ENCODE data around the gene ELF1. TPM values are rescaled to one million over a fixed set of nuclear protein-coding genes. Genes with fewer than 3 reads are reported as not detected.

The ELF1 gene
- total and polyA plus RNA-seq, 2 experiments from 2014 or later: 7.0 to 12.7 TPM

DNA sequence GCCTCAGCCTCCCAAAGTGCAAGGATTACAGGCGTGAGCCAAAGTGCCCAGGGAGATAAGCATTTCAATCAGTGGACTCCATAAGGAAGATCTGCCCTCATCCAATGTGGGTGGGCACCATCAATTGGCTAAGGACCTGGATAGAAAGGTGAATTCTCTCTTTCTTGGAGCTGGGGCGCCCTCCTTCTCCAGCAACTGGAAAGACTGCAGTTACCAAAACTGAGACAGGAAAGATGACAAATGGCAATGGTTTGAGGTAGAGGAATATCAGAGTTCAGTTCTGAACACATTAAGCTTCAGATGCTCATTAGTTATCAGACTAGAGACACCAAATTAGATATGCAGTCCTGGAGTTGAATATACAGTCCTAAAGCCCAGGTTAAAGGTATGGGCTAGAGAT is 10.5 kb upstream of the ELF1 start (continued):
- TF ChIP-seq ZNF462 (CRISPR knock-in tag; IDR thresholded peaks at IDR 0.05) (no peak), JUNB (IDR thresholded peaks at IDR 0.05; ENCODE audit: unreplicated experiment) (no peak), EZH2phosphoT487 (IDR thresholded peaks at IDR 0.05; ENCODE audit: unreplicated experiment) (no peak), EZH2 (IDR thresholded peaks at IDR 0.05; ENCODE audit: low read depth, unreplicated experiment) (no peak)

DNA sequence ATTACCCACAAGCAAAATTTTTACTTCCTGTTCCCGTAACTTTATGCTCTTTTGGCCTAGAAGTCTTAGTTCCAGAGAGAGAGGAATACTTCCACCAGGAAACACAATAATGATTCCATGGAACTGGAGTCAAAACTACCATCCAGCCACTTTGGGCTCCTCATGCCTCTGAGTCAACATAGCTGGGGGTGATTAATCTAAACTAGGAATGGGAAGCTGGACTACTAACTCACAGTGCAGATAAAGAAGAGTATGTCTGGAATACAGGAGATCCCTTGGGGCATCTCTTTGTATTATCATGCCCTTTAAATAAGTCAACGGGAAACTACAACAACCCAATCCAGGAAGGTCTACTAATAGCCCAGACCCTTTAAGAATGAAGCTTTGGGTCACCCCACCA is 8.9 kb upstream of the ELF1 start:
- Mint-ChIP-seq H3K4me3 (no peak overlapping the region), H3K36me3 (ENCODE audit: low read depth) (no peaks in the 10 kb centered on the region), H3K9me3 (no peaks in the 10 kb centered on the region), H3K4me1 (no peaks in the 10 kb centered on the region), H3K27ac (no peak overlapping the region), H3K27me3 (ENCODE audit: insufficient read depth, low read depth, poor library complexity) (no peaks in the 10 kb centered on the region)
- Histone ChIP-seq H3K4me1 (ENCODE audit: insufficient read depth) (no peaks in the 10 kb centered on the region), H2AFZ (no peak overlapping the region), H3K4me2 (no peak overlapping the region), H3K9me2 (ENCODE audit: insufficient read depth) (no peaks in the 10 kb centered on the region), H4K20me1 (replicated peaks; ENCODE audit: insufficient read depth) (no peaks in the 10 kb centered on the region), H3K36me3 (ENCODE audit: insufficient read depth) (no peaks in the 10 kb centered on the region), H3K27ac (ENCODE audit: low read depth) (no peak overlapping the region), H3F3A (replicated peaks; ENCODE audit: low read depth) (no peaks in the 10 kb centered on the region), H3K4me3 (no peak overlapping the region), H3K27me3 (ENCODE audit: insufficient read depth) (no peaks in the 10 kb centered on the region), H3K79me2 (replicated peaks; ENCODE audit: insufficient read depth) (no peaks in the 10 kb centered on the region)
- no peak for TF ChIP-seq ZNF462 (CRISPR knock-in tag; IDR thresholded peaks at IDR 0.05)
- TF ChIP-seq, protein P1, sequence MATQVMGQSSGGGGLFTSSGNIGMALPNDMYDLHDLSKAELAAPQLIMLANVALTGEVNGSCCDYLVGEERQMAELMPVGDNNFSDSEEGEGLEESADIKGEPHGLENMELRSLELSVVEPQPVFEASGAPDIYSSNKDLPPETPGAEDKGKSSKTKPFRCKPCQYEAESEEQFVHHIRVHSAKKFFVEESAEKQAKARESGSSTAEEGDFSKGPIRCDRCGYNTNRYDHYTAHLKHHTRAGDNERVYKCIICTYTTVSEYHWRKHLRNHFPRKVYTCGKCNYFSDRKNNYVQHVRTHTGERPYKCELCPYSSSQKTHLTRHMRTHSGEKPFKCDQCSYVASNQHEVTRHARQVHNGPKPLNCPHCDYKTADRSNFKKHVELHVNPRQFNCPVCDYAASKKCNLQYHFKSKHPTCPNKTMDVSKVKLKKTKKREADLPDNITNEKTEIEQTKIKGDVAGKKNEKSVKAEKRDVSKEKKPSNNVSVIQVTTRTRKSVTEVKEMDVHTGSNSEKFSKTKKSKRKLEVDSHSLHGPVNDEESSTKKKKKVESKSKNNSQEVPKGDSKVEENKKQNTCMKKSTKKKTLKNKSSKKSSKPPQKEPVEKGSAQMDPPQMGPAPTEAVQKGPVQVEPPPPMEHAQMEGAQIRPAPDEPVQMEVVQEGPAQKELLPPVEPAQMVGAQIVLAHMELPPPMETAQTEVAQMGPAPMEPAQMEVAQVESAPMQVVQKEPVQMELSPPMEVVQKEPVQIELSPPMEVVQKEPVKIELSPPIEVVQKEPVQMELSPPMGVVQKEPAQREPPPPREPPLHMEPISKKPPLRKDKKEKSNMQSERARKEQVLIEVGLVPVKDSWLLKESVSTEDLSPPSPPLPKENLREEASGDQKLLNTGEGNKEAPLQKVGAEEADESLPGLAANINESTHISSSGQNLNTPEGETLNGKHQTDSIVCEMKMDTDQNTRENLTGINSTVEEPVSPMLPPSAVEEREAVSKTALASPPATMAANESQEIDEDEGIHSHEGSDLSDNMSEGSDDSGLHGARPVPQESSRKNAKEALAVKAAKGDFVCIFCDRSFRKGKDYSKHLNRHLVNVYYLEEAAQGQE (IDR thresholded peaks at IDR 0.05; ENCODE audit: unreplicated experiment): no peak
- no peak for ATAC-seq
- no peak for DNase-seq (ENCODE audit: low spot score)
